Gastroesophageal sphincter (tissue), 3 donors: Measurements from ENCODE around the gene BCR.

Experiments used
- EP300 ChIP-seq: sonication (generic); formaldehyde crosslinking; IDR thresholded peaks from one replicate; pipeline ENCODE4 v1.6.1; 2017; ENCODE audit warnings: antibody characterized with exemption, mild to moderate bottlenecking
- POLR2A ChIP-seq, 2 donors: fragments of 450-650 bp; IDR thresholded peaks; one replicate each; pipeline ENCODE4 v1.6.1; 2017; ENCODE audit warnings: antibody characterized with exemption in 2 of 2, mild to moderate bottlenecking in 2 of 2, moderate library complexity in 1 of 2
- POLR2AphosphoS5 ChIP-seq: sonication (generic); formaldehyde crosslinking; IDR thresholded peaks from one replicate; pipeline ENCODE4 v1.6.1; 2017; ENCODE audit warnings: antibody characterized with exemption
- TF ChIP-seq, protein P1 (sequence below), 4 experiments: fragments of 200-600 bp in 2 of 4; fragments of 450-650 bp in 2 of 4; sonication (generic) in 1 of 4; IDR thresholded peaks; one replicate each; pipeline ENCODE4 v1.5.1; 2017 to 2019; ENCODE audit warnings: antibody characterized with exemption in 4 of 4, mild to moderate bottlenecking in 2 of 4, moderate library complexity in 2 of 4

DNA sequence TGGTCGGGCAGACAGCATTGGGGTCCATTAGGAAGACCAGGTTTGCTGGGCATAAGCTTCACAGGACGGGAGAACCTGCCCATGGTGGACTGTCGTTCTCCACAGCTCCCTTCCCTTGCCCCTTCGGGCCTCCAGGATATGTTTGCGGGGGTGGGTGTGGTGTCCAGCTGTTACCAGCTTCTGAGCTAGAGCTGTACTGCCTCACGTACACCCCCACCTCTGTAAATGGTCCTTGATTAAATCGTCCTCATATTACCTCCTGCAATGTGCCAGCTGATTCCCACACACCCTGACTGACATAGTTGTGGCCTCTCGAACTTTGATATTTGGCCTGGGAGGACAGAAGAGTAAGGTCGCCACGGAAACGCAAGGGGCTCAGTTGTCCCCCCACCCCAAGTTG, 16.2 kb upstream of the BCR start:
- TF ChIP-seq, protein P1, sequence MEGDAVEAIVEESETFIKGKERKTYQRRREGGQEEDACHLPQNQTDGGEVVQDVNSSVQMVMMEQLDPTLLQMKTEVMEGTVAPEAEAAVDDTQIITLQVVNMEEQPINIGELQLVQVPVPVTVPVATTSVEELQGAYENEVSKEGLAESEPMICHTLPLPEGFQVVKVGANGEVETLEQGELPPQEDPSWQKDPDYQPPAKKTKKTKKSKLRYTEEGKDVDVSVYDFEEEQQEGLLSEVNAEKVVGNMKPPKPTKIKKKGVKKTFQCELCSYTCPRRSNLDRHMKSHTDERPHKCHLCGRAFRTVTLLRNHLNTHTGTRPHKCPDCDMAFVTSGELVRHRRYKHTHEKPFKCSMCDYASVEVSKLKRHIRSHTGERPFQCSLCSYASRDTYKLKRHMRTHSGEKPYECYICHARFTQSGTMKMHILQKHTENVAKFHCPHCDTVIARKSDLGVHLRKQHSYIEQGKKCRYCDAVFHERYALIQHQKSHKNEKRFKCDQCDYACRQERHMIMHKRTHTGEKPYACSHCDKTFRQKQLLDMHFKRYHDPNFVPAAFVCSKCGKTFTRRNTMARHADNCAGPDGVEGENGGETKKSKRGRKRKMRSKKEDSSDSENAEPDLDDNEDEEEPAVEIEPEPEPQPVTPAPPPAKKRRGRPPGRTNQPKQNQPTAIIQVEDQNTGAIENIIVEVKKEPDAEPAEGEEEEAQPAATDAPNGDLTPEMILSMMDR (IDR thresholded peaks at IDR 0.05), result no peak
- TF ChIP-seq POLR2A (IDR thresholded peaks at IDR 0.05) (no peak), EP300 (no peak), POLR2AphosphoS5 (no peak)
